SU-DHL-6 (cell line): ENCODE results near the gene DEF6.

Source experiments
- H2AFZ ChIP-seq: fragments of 200-600 bp; sonication (generic); 2 replicates; pipeline ENCODE4 v1.6.1; 2014; ENCODE audit warnings: low read depth, mild to moderate bottlenecking, moderate library complexity, mixed read lengths, antibody characterized with exemption, low read length; ENCODE audit not compliant: severe bottlenecking
- H3F3A ChIP-seq: fragments of 200-600 bp; shearing (Covaris generic); 2 replicates; pipeline ENCODE4 v1.6.0; 2016; ENCODE audit warnings: antibody characterized with exemption, mild to moderate bottlenecking; ENCODE audit not compliant: insufficient read depth
- H3K27ac ChIP-seq: fragments of 200-600 bp; sonication (generic); 2 replicates; pipeline ENCODE4 v1.5.1; 2016; ENCODE audit warnings: low read depth, mild to moderate bottlenecking, low read length, moderate library complexity, mixed read lengths
- H3K27me3 ChIP-seq: fragments of 200-600 bp; sonication (generic), shearing (Covaris generic); 2 replicates; pipeline ENCODE4 v1.6.0; 2014; ENCODE audit warnings: mild to moderate bottlenecking, low read length
- H3K36me3 ChIP-seq: fragments of 200-600 bp; sonication (generic); 2 replicates; pipeline ENCODE4 v1.6.1; 2014; ENCODE audit warnings: mild to moderate bottlenecking, low read length, mixed read lengths
- H3K4me2 ChIP-seq: fragments of 300-600, 200-600 bp; shearing (Covaris generic), sonication (generic); 2 replicates; pipeline ENCODE4 v1.6.0; 2014; ENCODE audit warnings: low read length, low read depth, mild to moderate bottlenecking; ENCODE audit not compliant: poor library complexity, severe bottlenecking
- H3K4me3 ChIP-seq: fragments of 200-600 bp; sonication (generic); 2 replicates; pipeline ENCODE4 v1.5.1; 2014; ENCODE audit warnings: antibody characterized with exemption, low read length, mild to moderate bottlenecking, mixed read lengths; ENCODE audit not compliant: insufficient read depth, poor library complexity, severe bottlenecking
- H3K79me2 ChIP-seq: fragments of 200-600 bp; sonication (generic); 2 replicates; pipeline ENCODE4 v1.6.1; 2014; ENCODE audit warnings: mild to moderate bottlenecking, low read length, moderate library complexity; ENCODE audit not compliant: insufficient read depth
- H3K9ac ChIP-seq: fragments of 200-600 bp; sonication (generic); 2 replicates; pipeline ENCODE4 v1.7.0; 2014; ENCODE audit warnings: mild to moderate bottlenecking, low read length
- H3K9me2 ChIP-seq: fragments of 200-600 bp; sonication (generic); replicated peaks from 2 replicates; pipeline ENCODE4 v1.6.1; 2014; ENCODE audit warnings: low read length; ENCODE audit not compliant: insufficient read depth
- H3K9me3 ChIP-seq: fragments of 200-600 bp; sonication (generic); 2 replicates; pipeline ENCODE4 v1.6.1; 2014; ENCODE audit warnings: low read length, mixed read lengths; ENCODE audit not compliant: insufficient read depth
- H4K20me1 ChIP-seq: fragments of 200-600 bp; sonication (generic); 2 replicates; pipeline ENCODE4 v1.6.1; 2014; ENCODE audit warnings: low read depth, mild to moderate bottlenecking, antibody characterized with exemption, low read length, moderate library complexity, mixed read lengths
- EZH2phosphoT487 ChIP-seq: fragments of 200-600 bp; sonication (generic), shearing (Covaris generic); conservative IDR thresholded peaks from 2 replicates; pipeline ENCODE4 v1.6.1; 2018; ENCODE audit warnings: mild to moderate bottlenecking, antibody characterized with exemption, low read length, moderate library complexity, mixed read lengths
- TF ChIP-seq, protein P1 (sequence below): fragments of 200-600 bp; sonication (generic); IDR thresholded peaks from one replicate; pipeline ENCODE4 v1.5.1; 2017; ENCODE audit warnings: antibody characterized with exemption, mild to moderate bottlenecking, low read length, moderate library complexity; ENCODE audit not compliant: insufficient read depth, poor library complexity, severe bottlenecking

DEF6 gene

DNA sequence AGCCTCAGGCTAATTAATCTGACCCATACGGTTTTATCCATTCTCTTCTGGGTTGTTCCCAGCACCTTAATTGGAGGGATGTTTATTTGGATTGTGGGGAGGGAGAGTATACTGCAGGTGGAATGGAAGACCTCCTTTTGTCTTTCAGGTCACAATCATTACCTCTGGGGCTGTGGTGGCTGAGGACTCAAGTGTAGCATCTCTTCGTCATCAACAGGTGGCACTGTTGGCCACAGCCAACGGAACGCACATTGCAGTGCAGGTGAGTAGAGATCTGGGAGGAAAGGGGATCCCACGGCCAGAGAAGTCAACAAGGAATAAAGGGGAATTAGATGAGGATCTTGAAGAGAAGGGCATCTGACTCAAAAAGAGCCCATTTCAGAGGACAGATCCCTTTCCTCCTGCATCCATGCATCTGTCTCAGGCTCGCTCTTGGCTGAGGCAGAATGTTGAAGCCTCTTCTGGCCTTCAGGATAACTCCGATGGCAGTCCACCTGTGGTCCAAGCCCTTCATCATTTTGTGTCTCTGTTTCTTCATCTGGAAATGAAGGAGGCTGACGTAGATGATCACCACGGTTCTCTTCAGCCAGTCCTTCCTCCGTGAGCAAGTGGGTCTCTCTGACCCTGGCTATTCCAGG is 3.2 kb upstream of the DEF6 start:
- Histone ChIP-seq H3K4me3 (no peak overlapping the region), H3K9me2 (no peaks in the 10 kb centered on the region), H3K9me3 (no peaks in the 10 kb centered on the region), H4K20me1 (no peaks in the 10 kb centered on the region), H3K36me3 (no peaks in the 10 kb centered on the region), H2AFZ (no peak overlapping the region), H3K27ac (no peak overlapping the region), H3K9ac (no peak overlapping the region), H3F3A (peaks cover 13% of the 10 kb centered on the region; the same call in 1 of the 2 replicates), H3K79me2 (peaks cover 12% of the 10 kb centered on the region), H3K27me3 (no peaks in the 10 kb centered on the region), H3K4me2 (no peak overlapping the region)
- TF ChIP-seq, protein P1, sequence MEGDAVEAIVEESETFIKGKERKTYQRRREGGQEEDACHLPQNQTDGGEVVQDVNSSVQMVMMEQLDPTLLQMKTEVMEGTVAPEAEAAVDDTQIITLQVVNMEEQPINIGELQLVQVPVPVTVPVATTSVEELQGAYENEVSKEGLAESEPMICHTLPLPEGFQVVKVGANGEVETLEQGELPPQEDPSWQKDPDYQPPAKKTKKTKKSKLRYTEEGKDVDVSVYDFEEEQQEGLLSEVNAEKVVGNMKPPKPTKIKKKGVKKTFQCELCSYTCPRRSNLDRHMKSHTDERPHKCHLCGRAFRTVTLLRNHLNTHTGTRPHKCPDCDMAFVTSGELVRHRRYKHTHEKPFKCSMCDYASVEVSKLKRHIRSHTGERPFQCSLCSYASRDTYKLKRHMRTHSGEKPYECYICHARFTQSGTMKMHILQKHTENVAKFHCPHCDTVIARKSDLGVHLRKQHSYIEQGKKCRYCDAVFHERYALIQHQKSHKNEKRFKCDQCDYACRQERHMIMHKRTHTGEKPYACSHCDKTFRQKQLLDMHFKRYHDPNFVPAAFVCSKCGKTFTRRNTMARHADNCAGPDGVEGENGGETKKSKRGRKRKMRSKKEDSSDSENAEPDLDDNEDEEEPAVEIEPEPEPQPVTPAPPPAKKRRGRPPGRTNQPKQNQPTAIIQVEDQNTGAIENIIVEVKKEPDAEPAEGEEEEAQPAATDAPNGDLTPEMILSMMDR: peak; percentile 95
- no peak for TF ChIP-seq EZH2phosphoT487

DNA sequence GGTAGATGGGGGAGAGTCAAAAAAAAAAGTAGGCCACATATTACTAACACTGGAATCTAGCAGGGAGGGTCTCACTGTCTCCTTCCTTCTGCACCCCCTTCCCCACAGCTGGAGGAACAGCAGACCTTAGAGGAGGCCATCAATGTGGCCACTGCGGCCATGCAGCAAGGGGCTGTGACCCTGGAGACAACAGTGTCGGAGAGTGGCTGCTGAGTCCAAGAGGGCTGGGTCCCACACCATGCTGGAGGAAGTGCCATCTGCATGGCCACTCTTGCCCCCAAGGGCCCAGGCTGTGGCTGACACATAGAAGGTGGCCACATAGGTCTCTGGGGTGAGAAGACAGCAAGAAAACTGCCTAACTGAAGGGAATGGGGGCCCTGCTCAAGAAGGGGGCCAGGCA is 2.6 kb upstream of the DEF6 start:
- H3K4me2 ChIP-seq: no peak overlapping the region
- H3K27me3 ChIP-seq: no peaks in the 10 kb centered on the region
- H3K9ac ChIP-seq: no peak overlapping the region
- H3K79me2 ChIP-seq: peaks cover 18% of the 10 kb centered on the region
- TF ChIP-seq EZH2phosphoT487: no peak
- TF ChIP-seq, protein P1: no peak
- no peaks in the 10 kb centered on the region for H3K36me3 ChIP-seq
- H3K9me3 ChIP-seq: no peaks in the 10 kb centered on the region
- H3K9me2 ChIP-seq: no peaks in the 10 kb centered on the region
- H3K27ac ChIP-seq: no peak overlapping the region
- H3F3A ChIP-seq: peaks cover 19% of the 10 kb centered on the region; the same call in 1 of the 2 replicates
- no peak overlapping the region for H3K4me3 ChIP-seq
- no peaks in the 10 kb centered on the region for H4K20me1 ChIP-seq
- no peak overlapping the region for H2AFZ ChIP-seq

- no peak overlapping the region for H2AFZ ChIP-seq
- H4K20me1 ChIP-seq: no peaks in the 10 kb centered on the region
- H3K4me3 ChIP-seq: no peak overlapping the region
- no peak overlapping the region for H3K9ac ChIP-seq
- no peaks in the 10 kb centered on the region for H3K27me3 ChIP-seq
- no peaks in the 10 kb centered on the region for H3K9me3 ChIP-seq
- H3K4me2 ChIP-seq: no peak overlapping the region
- no peak overlapping the region for H3K27ac ChIP-seq
- no peaks in the 10 kb centered on the region for H3K36me3 ChIP-seq
- H3K9me2 ChIP-seq: no peaks in the 10 kb centered on the region
- H3F3A ChIP-seq: peaks cover 26% of the 10 kb centered on the region
- no peak for TF ChIP-seq EZH2phosphoT487
- TF ChIP-seq, protein P1: no peak
- peaks cover 22% of the 10 kb centered on the region for H3K79me2 ChIP-seq
Measured at GRCh38 chr6:35295521-35296315, 1.9 kb upstream of the DEF6 start.
